B cell (primary cell): Measurements from ENCODE around the gene PLAAT4. TPM values are rescaled to one million over a fixed set of nuclear protein-coding genes. Genes with fewer than 3 reads are reported as not detected.

ENCODE experiments used
- ATAC-seq: fragments of 200-7000 bp; cut with Tn5 transposase; one replicate; pipeline ENCODE4 v1.10.0; 2021; ENCODE audit warnings: low read depth, mild to moderate bottlenecking, moderate number of reproducible peaks, moderate library complexity
- CTCF ChIA-PET: fragments of 350-600 bp; sonication (Branson Sonifier 250); formaldehyde crosslinking; loops from one replicate; lab custom pipeline; 2021; ENCODE audit warnings: antibody characterized with exemption, inconsistent platforms; lab: Charles Lee
- POLR2A ChIA-PET: fragments of 350-600 bp; sonication (Branson Sonifier 250); formaldehyde crosslinking; loops from one replicate; lab custom pipeline; 2021; ENCODE audit warnings: antibody characterized with exemption; lab: Charles Lee
- DNase-seq: peaks from one replicate; pipeline ENCODE4 v3.0.0; 2013
- H2AFZ ChIP-seq: 2 replicates; pipeline ENCODE4 v1.6.1; 2012; ENCODE audit warnings: mild to moderate bottlenecking, low read depth, low read length; ENCODE audit not compliant: insufficient read depth, poor library complexity, severe bottlenecking
- H3K27ac ChIP-seq, 2 donors: 1 replicate in 1 of 2; 2 replicates in 1 of 2; pipeline ENCODE4 v1.5.1; 2012 to 2013; ENCODE audit warnings: low read length in 2 of 2, mild to moderate bottlenecking in 2 of 2, moderate library complexity in 1 of 2
- H3K27me3 ChIP-seq, 4 experiments: fragments of 200-600 bp in 1 of 4; sonication (generic) in 1 of 4; replicated peaks in 1 of 4; 1 replicate in 2 of 4; 2 replicates in 2 of 4; pipeline versions ENCODE4 v1.6.1 to v1.7.0; 2013 to 2016; ENCODE audit warnings: low read length in 3 of 4, mild to moderate bottlenecking in 2 of 4, mixed read lengths in 1 of 4, moderate library complexity in 1 of 4; ENCODE audit not compliant: insufficient read depth in 4 of 4, control insufficient read depth in 3 of 4; ENCODE audit errors: control extremely low read depth in 1 of 4
- H3K36me3 ChIP-seq, 2 experiments: replicated peaks in 1 of 2; 1 replicate in 1 of 2; 2 replicates in 1 of 2; pipeline versions ENCODE4 v1.6.1 to v1.7.1; 2013; ENCODE audit warnings: low read length in 1 of 2; ENCODE audit not compliant: insufficient read depth in 2 of 2, control insufficient read depth in 1 of 2; ENCODE audit errors: control extremely low read depth in 1 of 2, extremely low read depth in 1 of 2
- H3K4me1 ChIP-seq, 2 donors: fragments of 200-600 bp in 1 of 2; sonication (generic) in 1 of 2; 1 replicate in 1 of 2; 2 replicates in 1 of 2; pipeline versions ENCODE4 v1.5.1 to v1.6.1; 2013 to 2017; ENCODE audit warnings: low read length in 2 of 2; ENCODE audit not compliant: control insufficient read depth in 2 of 2, insufficient read depth in 2 of 2
- H3K4me2 ChIP-seq: replicated peaks from 2 replicates; pipeline ENCODE3; 2012; ENCODE audit warnings: mild to moderate bottlenecking, low read depth, low read length; ENCODE audit not compliant: poor library complexity, severe bottlenecking
- H3K4me3 ChIP-seq, 5 experiments: fragments of 200-600 bp in 1 of 5; sonication (generic) in 1 of 5; 1 replicate in 3 of 5; 2 replicates in 2 of 5; pipeline versions ENCODE4 v1.5.1 to v1.7.0; 2011 to 2016; ENCODE audit warnings: low read length in 4 of 5, mild to moderate bottlenecking in 4 of 5, low read depth in 2 of 5, control low read depth in 1 of 5, moderate library complexity in 1 of 5; ENCODE audit not compliant: insufficient read depth in 1 of 5; ENCODE audit errors: control extremely low read depth in 1 of 5, extremely low read depth in 1 of 5
- H3K79me2 ChIP-seq: fragments of 200-600 bp; sonication (generic); one replicate; pipeline ENCODE4 v1.6.0; 2016; ENCODE audit warnings: low read length; ENCODE audit not compliant: control insufficient read depth, insufficient read depth
- H3K9ac ChIP-seq: fragments of 200-600 bp; sonication (generic); 2 replicates; pipeline ENCODE4 v1.6.1; 2017; ENCODE audit warnings: mild to moderate bottlenecking, low read length, moderate library complexity
- H3K9me3 ChIP-seq, 3 donors: one replicate each; pipeline versions ENCODE4 v1.6.1 to v1.7.1; 2013; ENCODE audit warnings: low read length in 2 of 3; ENCODE audit not compliant: control insufficient read depth in 2 of 3, insufficient read depth in 1 of 3; ENCODE audit errors: control extremely low read depth in 1 of 3
- H4K20me1 ChIP-seq: 2 replicates; pipeline ENCODE4 v1.6.0; 2012; ENCODE audit warnings: mild to moderate bottlenecking, low read length; ENCODE audit not compliant: insufficient read depth, control insufficient read depth, poor library complexity, severe bottlenecking
- H3K27ac Mint-ChIP-seq: one replicate; pipeline ENCODE4 v1.8.0; 2021; ENCODE audit warnings: mixed read lengths
- H3K27me3 Mint-ChIP-seq: one replicate; pipeline ENCODE4 v1.8.0; 2021; ENCODE audit warnings: mixed read lengths
- H3K4me1 Mint-ChIP-seq: one replicate; pipeline ENCODE4 v1.8.0; 2021; ENCODE audit warnings: mixed read lengths
- H3K4me3 Mint-ChIP-seq: one replicate; pipeline ENCODE4 v1.8.0; 2021; ENCODE audit warnings: mixed read lengths
- H3K9me3 Mint-ChIP-seq: one replicate; pipeline ENCODE4 v1.8.0; 2022; ENCODE audit warnings: mixed read lengths; ENCODE audit not compliant: insufficient read depth
- CTCF ChIP-seq: fragments of 200-600 bp; IDR thresholded peaks from one replicate; pipeline ENCODE4 v1.8.0; 2022; ENCODE audit warnings: antibody characterized with exemption, mild to moderate bottlenecking
- EZH2 ChIP-seq: IDR thresholded peaks from 2 replicates; pipeline ENCODE4 v1.6.1; 2012; ENCODE audit warnings: borderline replicate concordance, low read depth, mild to moderate bottlenecking, moderate library complexity, low read length; ENCODE audit not compliant: insufficient read depth, poor library complexity, severe bottlenecking
- WGBS: methylation state at CpG from one replicate; pipeline ENCODE4 v1.1.5; 2013; ENCODE audit warnings: missing lambda C conversion rate; ENCODE audit not compliant: insufficient coverage; 5-methylcytosine and 5-hydroxymethylcytosine counted together
- intact Hi-C: fragments of 100-400 bp; cut with micrococcal nuclease; formaldehyde crosslinking; loops from one replicate; pipeline ENCODE4 v1.10.0; 2022
- polyA plus RNA-seq: library from polyadenylated mRNA; depleted of rRNA; stranded (reverse); fragments of >200 nt; gene quantifications from 2 replicates; pipeline ENCODE4 v1.2.3, GENCODE V29; 2012
- total RNA-seq, 2 donors: library from RNA; stranded (reverse); fragments of 120-200 nt in 1 of 2; gene quantifications; 1 replicate in 1 of 2; 2 replicates in 1 of 2; pipeline versions ENCODE4 v1.2.3 to v1.2.4, GENCODE V29; 2013 to 2022

PLAAT4 gene
- total and polyA plus RNA-seq, 2 donors (not counting 1 experiment from before 2014, with no cell fraction given) = 13.1 to 35.0 TPM

DNA sequence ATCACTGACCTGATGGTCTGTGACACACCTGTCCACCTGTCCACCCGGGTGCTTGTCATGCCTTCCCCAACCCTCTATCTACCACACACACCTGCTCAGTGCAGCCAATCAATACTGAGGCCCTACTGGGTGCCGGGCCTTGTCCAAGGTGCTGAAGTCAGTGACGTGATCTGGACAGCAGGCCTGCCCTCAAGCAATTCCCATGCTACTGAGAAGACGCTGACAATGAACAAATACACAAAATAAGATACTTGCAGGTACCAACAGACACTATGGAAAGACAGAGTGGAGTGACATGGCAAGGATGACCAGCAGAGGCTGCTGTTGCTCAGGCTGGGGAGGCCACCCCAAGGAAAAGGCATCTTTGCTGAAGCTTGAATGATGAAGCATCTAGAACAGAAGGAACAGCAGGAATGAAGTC is 56.4 kb downstream of the PLAAT4 start:
- intact Hi-C loops = no loop called here
- TF ChIP-seq CTCF (no peak), EZH2 (no peak)
- no peak overlapping the region for H3K4me2 ChIP-seq
- CTCF ChIA-PET = interaction anchor here (1.4 kb wide), 1 partner anchor 46 kb away, joined by 3 read pairs; no protein-coding TSS in a partner anchor
- H3K27me3 ChIP-seq = no peaks in the 10 kb centered on the region
- Mint-ChIP-seq H3K4me1 (no peaks in the 10 kb centered on the region), H3K9me3 (no peaks in the 10 kb centered on the region), H3K27ac (no peak overlapping the region), H3K4me3 (no peak overlapping the region), H3K27me3 (peaks cover 4% of the 10 kb centered on the region)
- WGBS = 83% methylated on average over 2 of the region's 4 CpGs
- H3K9ac ChIP-seq = no peak overlapping the region
- ATAC-seq (no peak), DNase-seq (no peak)
- no peaks in the 10 kb centered on the region for H3K36me3 ChIP-seq
- no peaks in the 10 kb centered on the region for H3K79me2 ChIP-seq
- H3K9me3 ChIP-seq = no peaks in the 10 kb centered on the region
- H3K4me3 ChIP-seq = no peak overlapping the region
- H2AFZ ChIP-seq = no peak overlapping the region
- H3K4me1 ChIP-seq = no peaks in the 10 kb centered on the region
- H3K27ac ChIP-seq = no peak overlapping the region
- H4K20me1 ChIP-seq = no peaks in the 10 kb centered on the region
- POLR2A ChIA-PET = no interaction called here

GRCh38 chr11:63595296-63595695 is 58.7 kb downstream of the PLAAT4 start:
- H3K4me2 ChIP-seq = no peak overlapping the region
- Mint-ChIP-seq H3K4me3 (no peak overlapping the region), H3K27ac (no peak overlapping the region), H3K27me3 (peaks cover 2% of the 10 kb centered on the region), H3K9me3 (no peaks in the 10 kb centered on the region), H3K4me1 (no peaks in the 10 kb centered on the region)
- H3K79me2 ChIP-seq = no peaks in the 10 kb centered on the region
- H3K4me3 ChIP-seq = no peak overlapping the region
- CTCF ChIA-PET = no interaction called here
- H3K9ac ChIP-seq = no peak overlapping the region
- no peaks in the 10 kb centered on the region for H3K27me3 ChIP-seq
- 87% methylated on average over 4 of the region's 4 CpGs for WGBS
- POLR2A ChIA-PET = no interaction called here
- no peaks in the 10 kb centered on the region for H3K36me3 ChIP-seq
- DNase-seq = no peak
- intact Hi-C loops = no loop called here
- no peak for ATAC-seq
- no peak overlapping the region for H2AFZ ChIP-seq
- TF ChIP-seq EZH2 (no peak), CTCF (no peak)
- H3K4me1 ChIP-seq = no peaks in the 10 kb centered on the region
- no peaks in the 10 kb centered on the region for H4K20me1 ChIP-seq
- H3K9me3 ChIP-seq = no peaks in the 10 kb centered on the region
- no peak overlapping the region for H3K27ac ChIP-seq

Other genes with a start within 250 kb of the PLAAT4 start
- gene SLC22A9, start 167.0 kb upstream of the PLAAT4 start, total RNA-seq = not detected in 2 replicates
- gene SLC22A9, start 167.0 kb upstream of the PLAAT4 start, polyA plus RNA-seq = not detected in 2 replicates
- not detected in 2 replicates for gene PLAAT5, start 45.6 kb upstream of the PLAAT4 start, total RNA-seq
- not detected in 2 replicates for gene PLAAT5, start 45.6 kb upstream of the PLAAT4 start, polyA plus RNA-seq
- not detected in 2 replicates for gene LGALS12, start 30.7 kb upstream of the PLAAT4 start, total RNA-seq
- 0.19 and 0.36 TPM in 2 replicates for gene LGALS12, start 30.7 kb upstream of the PLAAT4 start, polyA plus RNA-seq
- gene PLAAT2, start 26.6 kb downstream of the PLAAT4 start, total RNA-seq = not detected in 2 replicates
- gene PLAAT2, start 26.6 kb downstream of the PLAAT4 start, polyA plus RNA-seq = 3.4 and 4.0 TPM in 2 replicates
- 0.95 and 2.3 TPM in 2 replicates for gene PLAAT3, start 77.6 kb downstream of the PLAAT4 start, total RNA-seq
- 2.6 and 3.1 TPM in 2 replicates for gene PLAAT3, start 77.6 kb downstream of the PLAAT4 start, polyA plus RNA-seq
- gene ATL3, start 134.6 kb downstream of the PLAAT4 start, total RNA-seq = 33.8 and 36.5 TPM in 2 replicates
- 8.6 and 8.9 TPM in 2 replicates for gene ATL3, start 134.6 kb downstream of the PLAAT4 start, polyA plus RNA-seq
- 20.1 and 24.9 TPM in 2 replicates for gene RTN3, start 144.7 kb downstream of the PLAAT4 start, total RNA-seq
- 8.8 and 10.1 TPM in 2 replicates for gene RTN3, start 144.7 kb downstream of the PLAAT4 start, polyA plus RNA-seq
- gene ZFTA, start 232.0 kb downstream of the PLAAT4 start, total RNA-seq = 11.8 and 13.3 TPM in 2 replicates
- 3.4 and 5.6 TPM in 2 replicates for gene ZFTA, start 232.0 kb downstream of the PLAAT4 start, polyA plus RNA-seq